Right cardiac atrium (tissue), 5 donors: Measurements from ENCODE around the gene PDE8B. TPM values are rescaled to one million over a fixed set of nuclear protein-coding genes. Genes with fewer than 3 reads are reported as not detected.

ENCODE experiments used
- ATAC-seq, 2 donors: fragments of 200-7000 bp; cut with Tn5 transposase; one replicate each; pipeline versions ENCODE4 v1.8.0 to v1.9.1; 2020; ENCODE audit warnings: moderate library complexity in 2 of 2, mild to moderate bottlenecking in 1 of 2
- DNase-seq, 3 donors: peaks; one replicate each; pipeline ENCODE4 v3.0.0-alpha.2; 2020
- H3K27ac ChIP-seq: one replicate; pipeline ENCODE4 v1.5.1; 2013; ENCODE audit warnings: mild to moderate bottlenecking, low read length, control low read depth, moderate library complexity
- H3K27me3 ChIP-seq: one replicate; pipeline ENCODE4 v1.6.1; 2013; ENCODE audit not compliant: control insufficient read depth, insufficient read depth
- H3K4me1 ChIP-seq: one replicate; pipeline ENCODE4 v1.6.1; 2013; ENCODE audit warnings: low read length; ENCODE audit not compliant: control insufficient read depth, insufficient read depth
- H3K4me3 ChIP-seq: one replicate; pipeline ENCODE4 v1.5.1; 2013; ENCODE audit warnings: low read length, control low read depth
- H3K9me3 ChIP-seq: one replicate; pipeline ENCODE4 v1.6.1; 2013; ENCODE audit warnings: low read length; ENCODE audit not compliant: control insufficient read depth
- WGBS: extraction: QIAGEN DNeasy Blood & Tissue Kit; methylation state at CpG from one replicate; pipeline ENCODE4 v1.1.7; 2013; 5-methylcytosine and 5-hydroxymethylcytosine counted together
- intact Hi-C, 4 donors: fragments of 100-400 bp; cut with DNase I; formaldehyde crosslinking; loops; one replicate each; pipeline versions ENCODE4 v1.11.0 to v1.14.0; 2022 to 2023
- polyA plus RNA-seq: library from polyadenylated mRNA; stranded (reverse); fragments of 200-250 nt; gene quantifications from one replicate; pipeline ENCODE4 v1.2.3, GENCODE V29; 2013
- total RNA-seq, 4 donors: library from RNA; stranded (reverse); fragmentation: NEBNext Ultra II Directional; extraction: Animal tissue kit (Norgen Biotek cat#: 25700); gene quantifications; one replicate each; pipeline ENCODE4 v1.2.1, GENCODE V29; 2021
- donor health status: healthy with polysubstance abuse.
- donor health status: DM: no; HTN: yes; CAD: no.
- donor health status: DM: no; HTN: no; CAD: no.
- donor health status: DM: no; HTN: yes; CAD: no; lungs with severe emphysema.
- donor health status: DM: yes; HTN: yes; CAD: no.

The PDE8B gene
- total and polyA plus RNA-seq, 5 donors, result 15.1 to 71.2 (median 43.8) TPM

DNA sequence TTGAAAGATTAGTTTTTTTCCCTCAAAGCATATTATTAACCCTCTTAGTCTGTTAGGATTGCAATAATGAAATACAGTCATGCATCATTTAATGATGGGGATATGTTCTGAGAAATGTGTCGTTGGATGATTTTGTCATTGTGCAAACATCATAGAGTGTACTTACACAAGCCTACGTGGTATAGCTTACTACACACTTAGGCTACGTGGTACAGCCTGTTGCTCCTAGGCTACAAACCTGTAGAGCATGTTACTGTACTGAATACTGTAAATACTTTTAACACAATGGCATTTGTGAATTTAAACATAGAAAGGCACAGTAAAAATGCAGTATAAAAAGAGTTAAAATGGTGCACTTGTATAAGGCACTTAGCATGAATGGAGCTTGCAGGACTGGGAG is 132.7 kb downstream of the PDE8B start:
- H3K27me3 ChIP-seq, result no peaks in the 10 kb centered on the region
- H3K4me3 ChIP-seq, result no peak overlapping the region
- intact Hi-C loops, result no loop called here
- H3K27ac ChIP-seq, result no peak overlapping the region
- 94% methylated on average over 3 of the region's 3 CpGs for WGBS
- no peak for DNase-seq
- H3K9me3 ChIP-seq, result no peaks in the 10 kb centered on the region
- ATAC-seq, result no peak
- peaks cover 3% of the 10 kb centered on the region for H3K4me1 ChIP-seq

DNA sequence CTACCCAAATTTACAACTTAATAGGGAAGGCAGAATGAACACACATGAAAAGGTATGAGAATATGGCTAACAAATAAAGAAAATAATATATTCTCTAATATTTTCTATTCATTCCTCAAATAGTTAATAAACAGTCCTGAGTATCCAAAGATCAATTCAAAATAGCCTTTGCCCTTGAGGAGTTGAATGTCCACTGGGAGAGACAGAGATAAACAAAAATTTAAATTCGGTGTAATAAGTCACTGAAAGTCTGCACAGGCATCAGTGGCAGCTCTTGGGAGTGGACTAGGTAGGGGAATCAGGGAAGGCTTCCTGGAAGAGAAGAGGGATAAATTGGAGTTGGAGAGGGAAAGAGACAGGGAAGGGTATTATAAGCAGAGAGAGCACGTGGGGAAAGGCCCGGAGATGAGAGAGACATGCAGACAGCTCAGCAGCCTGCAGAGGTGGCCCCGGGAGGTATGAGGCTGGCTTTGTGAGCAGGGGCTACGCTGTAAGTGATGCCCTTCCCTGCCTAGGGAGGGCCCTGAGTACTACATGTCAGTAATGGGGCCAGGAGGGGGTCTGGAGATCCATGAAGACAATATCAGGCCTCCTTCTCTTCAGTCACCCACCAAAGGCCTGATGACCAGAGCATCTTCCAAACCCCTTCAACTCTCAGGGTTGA is 137.1 kb downstream of the PDE8B start:
- no peak for ATAC-seq
- 82% methylated on average over 5 of the region's 5 CpGs for WGBS
- H3K4me3 ChIP-seq, result no peak overlapping the region
- DNase-seq, result no peak
- no peak overlapping the region for H3K27ac ChIP-seq
- no peaks in the 10 kb centered on the region for H3K4me1 ChIP-seq
- intact Hi-C loops, result no loop called here
- H3K27me3 ChIP-seq, result no peaks in the 10 kb centered on the region
- no peaks in the 10 kb centered on the region for H3K9me3 ChIP-seq

DNA sequence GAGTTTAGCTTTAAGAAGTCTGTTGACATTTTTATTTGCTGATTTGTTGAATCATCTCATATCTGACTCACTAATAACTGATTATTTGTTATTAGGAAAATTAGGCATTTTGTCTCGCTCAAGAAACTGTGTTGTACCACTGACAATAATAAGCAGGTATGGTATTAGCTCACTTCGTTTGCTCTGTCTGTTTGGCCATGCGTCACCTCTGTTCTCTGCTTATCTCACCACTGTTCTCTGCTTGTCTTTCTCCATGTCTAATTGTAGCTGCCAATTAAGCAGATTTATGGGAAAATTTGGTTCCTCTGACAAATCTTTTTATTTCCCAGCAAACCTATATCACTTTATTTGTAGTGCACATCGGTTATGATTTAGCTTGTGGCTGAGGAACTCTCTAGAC is 142.8 kb downstream of the PDE8B start:
- no peak overlapping the region for H3K27ac ChIP-seq
- peak in 1 of 2 donors; percentile 58 for ATAC-seq

DNA sequence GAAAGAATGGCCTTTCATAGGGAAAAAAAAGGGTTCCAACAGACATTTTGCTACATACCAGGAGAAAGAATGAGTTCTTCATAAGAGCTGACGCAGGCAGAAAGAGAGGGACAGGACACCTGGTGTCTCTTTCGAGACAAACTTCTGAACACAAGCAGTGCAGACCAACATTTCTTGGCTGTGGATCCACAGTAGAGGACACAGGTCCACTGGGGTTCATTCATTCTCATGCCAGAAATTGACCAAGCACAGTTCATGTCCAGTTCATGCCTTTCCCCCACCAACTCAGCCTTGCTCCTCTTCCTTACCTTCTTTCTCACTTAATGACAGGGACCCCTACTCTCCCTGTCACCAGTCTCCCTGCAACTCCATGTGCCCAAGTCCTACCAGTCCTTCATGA is 144.0 kb downstream of the PDE8B start:
- intact Hi-C loops, result no loop called here
- H3K27me3 ChIP-seq, result no peaks in the 10 kb centered on the region
- 98% methylated on average over 2 of the region's 2 CpGs for WGBS
- H3K9me3 ChIP-seq, result no peaks in the 10 kb centered on the region
- no peak for DNase-seq
- H3K4me3 ChIP-seq, result no peak overlapping the region
- ATAC-seq, result no peak
- no peak overlapping the region for H3K27ac ChIP-seq
- peaks cover 2% of the 10 kb centered on the region for H3K4me1 ChIP-seq

More for the DNA sequence above, 142.8 kb downstream of the PDE8B start:
- WGBS, result 80% methylated on average over 4 of the region's 4 CpGs
- H3K9me3 ChIP-seq, result no peaks in the 10 kb centered on the region
- H3K4me1 ChIP-seq, result peaks cover 2% of the 10 kb centered on the region
- H3K4me3 ChIP-seq, result no peak overlapping the region
- H3K27me3 ChIP-seq, result no peaks in the 10 kb centered on the region
- no peak for DNase-seq
- intact Hi-C loops, result no loop called here

DNA sequence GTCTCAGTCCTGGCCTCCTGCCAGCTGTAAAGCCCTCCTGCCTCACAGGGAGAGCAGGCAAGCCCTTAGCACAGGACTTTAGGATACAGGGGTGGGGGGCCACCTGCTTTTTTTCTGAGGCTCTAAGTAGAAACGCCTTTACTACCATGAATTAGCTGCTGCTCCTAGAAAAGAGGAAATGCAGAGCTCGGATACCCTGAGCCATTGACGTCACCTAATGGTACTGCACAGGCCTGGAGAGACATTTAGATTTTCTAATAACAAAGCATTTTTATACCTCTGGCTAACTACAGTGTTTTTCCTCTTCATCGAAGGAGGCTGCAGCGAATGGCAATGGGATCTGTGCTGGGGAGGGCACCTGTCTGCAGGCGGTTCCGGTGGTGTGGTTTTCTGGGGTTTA is 144.6 kb downstream of the PDE8B start:
- peaks cover 2% of the 10 kb centered on the region for H3K4me1 ChIP-seq
- intact Hi-C loops, result no loop called here
- no peak overlapping the region for H3K27ac ChIP-seq
- no peaks in the 10 kb centered on the region for H3K27me3 ChIP-seq
- ATAC-seq (no peak), DNase-seq (no peak)
- H3K4me3 ChIP-seq, result no peak overlapping the region
- no peaks in the 10 kb centered on the region for H3K9me3 ChIP-seq
- WGBS, result 92% methylated on average over 7 of the region's 7 CpGs

DNA sequence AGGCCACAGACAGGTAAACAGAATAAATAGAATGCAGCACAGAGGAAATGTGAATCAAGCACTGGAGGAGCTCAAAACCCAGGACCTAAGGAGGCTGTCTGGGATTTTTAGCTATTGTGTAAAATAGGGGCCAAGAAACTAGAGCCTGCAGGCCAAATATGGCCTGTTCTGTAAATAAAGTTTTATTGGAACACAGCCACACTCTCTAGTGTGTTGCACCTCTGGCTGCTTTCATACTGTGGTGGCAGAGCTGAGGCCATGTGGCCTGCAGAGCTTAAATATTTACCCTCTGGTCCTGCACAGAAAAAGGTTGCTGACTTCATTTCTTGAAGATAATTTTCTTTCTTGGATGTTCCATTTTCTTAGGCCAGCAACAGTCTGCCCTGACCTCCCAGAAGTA is 145.3 kb downstream of the PDE8B start:
- Histone ChIP-seq H3K4me1 (peaks cover 2% of the 10 kb centered on the region), H3K27ac (no peak overlapping the region), H3K4me3 (no peak overlapping the region), H3K9me3 (no peaks in the 10 kb centered on the region), H3K27me3 (no peaks in the 10 kb centered on the region)
- ATAC-seq, result no peak
- intact Hi-C loops, result no loop called here
- no peak for DNase-seq

DNA sequence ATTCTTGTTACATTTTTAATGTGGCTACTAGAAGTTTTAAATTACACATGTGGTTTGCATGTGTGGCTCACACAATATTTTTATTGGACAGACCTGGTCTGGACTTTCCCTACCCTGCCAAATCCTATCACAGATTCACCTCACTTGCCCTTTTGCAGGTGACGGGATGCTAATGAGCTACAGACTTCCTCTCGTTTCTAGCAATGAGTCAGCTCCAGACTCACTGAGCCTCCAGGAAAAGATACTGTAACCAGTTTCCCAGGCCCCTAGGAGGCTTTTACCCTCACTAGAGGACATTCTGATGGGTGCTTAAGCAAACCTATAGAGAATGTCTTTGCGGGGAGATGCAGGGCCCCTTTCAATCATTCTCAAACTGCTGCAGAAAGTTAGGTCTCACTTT is 146.3 kb downstream of the PDE8B start:
- H3K9me3 ChIP-seq, result no peaks in the 10 kb centered on the region
- 68% methylated on average over 3 of the region's 3 CpGs for WGBS
- H3K27ac ChIP-seq, result no peak overlapping the region
- H3K27me3 ChIP-seq, result no peaks in the 10 kb centered on the region
- peaks cover 2% of the 10 kb centered on the region for H3K4me1 ChIP-seq
- DNase-seq, result no peak
- no peak for ATAC-seq
- intact Hi-C loops, result no loop called here
- no peak overlapping the region for H3K4me3 ChIP-seq

DNA sequence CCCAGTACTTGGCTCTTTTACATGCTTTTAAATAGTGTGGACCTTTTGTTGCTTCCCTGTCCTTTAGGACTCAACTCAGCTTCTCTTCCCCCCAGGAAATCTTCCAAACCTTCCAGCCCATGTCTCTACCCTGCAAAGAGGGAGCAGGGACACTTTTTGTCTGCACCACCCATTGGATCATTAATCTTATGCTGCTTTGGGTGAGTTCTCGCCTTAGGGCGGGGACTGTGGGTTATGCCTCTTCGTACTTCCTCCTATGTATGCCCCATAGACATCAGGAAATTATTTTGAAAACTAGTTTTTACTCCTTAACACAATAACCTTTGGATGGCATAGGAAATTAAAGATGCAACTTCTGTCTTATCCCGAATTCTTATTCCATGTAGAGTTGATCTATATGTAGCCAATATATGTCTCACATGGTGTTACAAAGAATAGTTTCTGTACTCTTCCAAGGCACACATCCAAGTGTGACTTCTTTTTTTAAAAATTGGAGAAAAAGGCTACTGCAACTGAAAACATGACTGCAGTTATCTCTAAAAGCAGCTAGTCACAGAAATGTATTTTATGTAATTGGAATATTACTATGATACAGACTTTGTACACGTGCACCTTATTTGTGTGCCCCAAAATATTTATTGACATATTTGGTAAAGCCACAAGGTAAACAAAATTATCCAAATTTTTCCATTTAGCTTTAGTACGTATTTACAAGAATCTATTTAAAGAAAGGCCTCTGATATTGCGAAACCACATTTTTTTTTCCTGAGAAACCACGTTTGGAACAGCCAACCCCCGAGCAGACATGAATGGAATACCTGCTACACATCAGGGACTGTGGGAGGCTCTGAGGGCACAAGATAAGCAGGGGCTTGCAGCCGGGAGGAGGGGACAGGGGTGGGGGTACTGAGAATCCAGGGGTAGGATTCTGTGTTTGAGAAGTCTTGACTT is 148.1 kb downstream of the PDE8B start:
- Histone ChIP-seq H3K4me1 (peaks cover 2% of the 10 kb centered on the region), H3K9me3 (no peaks in the 10 kb centered on the region), H3K27ac (no peak overlapping the region), H3K27me3 (no peaks in the 10 kb centered on the region), H3K4me3 (no peak overlapping the region)
- DNase-seq (no peak), ATAC-seq (no peak)
- 59% methylated on average over 10 of the region's 10 CpGs for WGBS
- intact Hi-C loops, result no loop called here

DNA sequence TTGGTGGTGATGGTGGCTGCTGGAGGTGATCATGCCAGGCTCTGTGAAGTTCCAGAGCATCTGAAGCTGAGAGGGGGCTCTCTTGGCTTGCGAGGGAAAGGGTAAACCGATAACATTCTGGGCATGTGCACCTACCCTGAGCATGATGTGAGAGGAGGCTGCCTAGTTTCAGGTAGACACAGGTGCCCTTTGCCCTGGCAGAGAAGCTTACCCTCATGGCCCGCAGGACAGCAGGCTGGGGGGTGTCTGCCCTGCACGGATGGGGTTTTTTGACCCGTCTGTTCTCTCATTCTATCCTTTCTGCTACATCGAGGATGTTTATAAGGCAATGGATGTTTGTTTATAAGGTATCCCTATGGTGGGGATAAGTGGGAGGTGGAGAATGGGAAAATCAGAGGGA is 148.8 kb downstream of the PDE8B start:
- DNase-seq, result no peak
- H3K9me3 ChIP-seq, result no peaks in the 10 kb centered on the region
- peaks cover 2% of the 10 kb centered on the region for H3K4me1 ChIP-seq
- H3K4me3 ChIP-seq, result no peak overlapping the region
- intact Hi-C loops, result no loop called here
- H3K27me3 ChIP-seq, result no peaks in the 10 kb centered on the region
- H3K27ac ChIP-seq, result no peak overlapping the region
- WGBS, result 67% methylated on average over 6 of the region's 6 CpGs
- ATAC-seq, result no peak

DNA sequence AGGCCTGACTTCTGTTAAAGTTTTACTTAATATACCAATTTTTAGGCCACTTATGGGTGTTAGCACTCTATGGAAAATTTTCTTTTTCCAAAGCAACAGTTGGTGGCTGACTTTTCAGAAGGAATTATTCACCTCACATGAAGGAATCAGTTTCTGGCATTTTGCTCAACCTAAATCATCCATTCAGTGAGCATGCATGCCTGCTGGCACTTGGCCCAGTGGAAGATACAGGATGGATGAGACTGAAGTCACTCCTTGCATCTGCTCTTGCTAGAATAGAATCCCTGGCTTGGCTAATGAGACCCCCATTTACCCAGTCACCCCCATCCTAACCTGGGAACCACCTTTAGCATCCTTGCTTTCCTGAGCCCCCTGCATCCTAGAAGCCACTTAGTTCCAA is 149.9 kb downstream of the PDE8B start:
- ATAC-seq (no peak), DNase-seq (no peak)
- intact Hi-C loops, result no loop called here
- Histone ChIP-seq H3K27me3 (no peaks in the 10 kb centered on the region), H3K4me1 (no peaks in the 10 kb centered on the region), H3K4me3 (no peak overlapping the region), H3K9me3 (no peaks in the 10 kb centered on the region), H3K27ac (no peak overlapping the region)

DNA sequence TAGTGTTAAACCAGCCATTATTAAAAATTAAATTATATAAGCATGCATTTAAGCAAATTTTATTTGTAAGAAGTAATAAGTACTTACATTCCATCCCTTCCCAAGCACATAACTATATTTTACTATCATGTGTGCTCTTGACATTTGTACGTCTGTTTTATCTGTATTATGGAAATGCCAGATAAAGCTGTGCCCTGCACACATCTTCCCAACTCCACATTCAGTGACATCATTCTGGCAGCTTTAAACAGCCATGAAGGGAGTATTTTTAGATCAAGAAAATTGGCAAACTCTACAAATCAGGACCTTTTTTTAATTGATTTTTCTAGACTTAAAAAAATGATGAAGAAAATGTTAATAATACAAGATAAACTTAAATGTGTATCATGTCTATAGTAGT is 150.5 kb downstream of the PDE8B start:
- intact Hi-C loops, result no loop called here
- peak; percentile 37 to 58 for ATAC-seq
- no peak for DNase-seq
- H3K27ac ChIP-seq, result no peak overlapping the region
- H3K4me1 ChIP-seq, result no peaks in the 10 kb centered on the region
- H3K9me3 ChIP-seq, result no peaks in the 10 kb centered on the region
- WGBS, result 32% methylated on average over 1 of the region's 1 CpG
- H3K4me3 ChIP-seq, result no peak overlapping the region
- no peaks in the 10 kb centered on the region for H3K27me3 ChIP-seq
